K562 (cell line): ENCODE results near the gene DPEP3. TPM values are rescaled to one million over a fixed set of nuclear protein-coding genes. Genes with fewer than 3 reads are reported as not detected.
A peak's percentile ranks its signal among the peaks of the same experiment; 100 is the strongest.

Experiments used
- ATAC-seq: fragments of 200-7000 bp; cut with Tn5 transposase; 3 replicates; pipeline ENCODE4 v1.9.1; 2020; ENCODE audit warnings: moderate library complexity
- BruUV-seq: library from RNA; stranded (reverse); fragments of 400-500 nt; replicated peaks from 2 replicates; lab custom pipeline; 2021; lab: Mats Ljungman, UMichigan
- CTCF ChIA-PET: fragments of 300-600 bp; formaldehyde crosslinking; extraction: SDS; loops from one replicate; lab custom pipeline; 2021; ENCODE audit warnings: low intra/inter-chr PET ratio; lab: Yijun Ruan, JAX
- POLR2A ChIA-PET: fragments of 300-600, 350-650 bp; sonication (Branson Sonifier 250); formaldehyde crosslinking; extraction: SDS; loops from one replicate; lab custom pipeline; 2021; ENCODE audit warnings: antibody characterized with exemption, inconsistent platforms; lab: Yijun Ruan, JAX
- DNase-seq, 4 experiments: peaks; one replicate each; pipeline versions ENCODE4 v3.0.0 to v3.0.0-alpha.2; 2011 to 2018; ENCODE audit warnings: low spot score in 3 of 4, mixed read lengths in 3 of 4; ENCODE audit errors: extremely low read depth in 1 of 4
- FAIRE-seq: peaks from 2 replicates; lab custom pipeline; 2011; peaks lifted over from hg19 to GRCh38; lab: Jason Lieb, UNC
- H2AFZ ChIP-seq: 2 replicates; pipeline ENCODE4 v1.6.0; 2011; ENCODE audit warnings: low read depth, low read length, control low read depth, inconsistent platforms
- H3K27ac ChIP-seq: fragments of 200-600 bp; 3 replicates; pipeline ENCODE4 v1.8.0; 2011; ENCODE audit warnings: low read depth, mild to moderate bottlenecking, control low read depth, inconsistent platforms, low read length, moderate library complexity, mixed read lengths; ENCODE audit errors: extremely low read depth
- H3K27me3 ChIP-seq, 2 experiments: fragments of 300-600 bp in 1 of 2; 2 replicates in 1 of 2; 3 replicates in 1 of 2; pipeline versions ENCODE4 v1.6.0 to v1.8.0; 2011; ENCODE audit warnings: inconsistent platforms in 2 of 2, low read length in 2 of 2, mild to moderate bottlenecking in 1 of 2, mixed read lengths in 1 of 2, moderate library complexity in 1 of 2; ENCODE audit not compliant: control insufficient read depth in 2 of 2, insufficient read depth in 2 of 2
- H3K36me3 ChIP-seq: fragments of 300-600 bp; 3 replicates; pipeline ENCODE4 v1.8.0; 2011; ENCODE audit warnings: mild to moderate bottlenecking, low read length, inconsistent platforms; ENCODE audit not compliant: control insufficient read depth, insufficient read depth
- H3K4me1 ChIP-seq, 2 experiments: fragments of 200-600 bp in 1 of 2; replicated peaks in 1 of 2; 2 replicates in 1 of 2; 3 replicates in 1 of 2; pipeline versions ENCODE4 v1.5.1 to v1.8.0; 2011; ENCODE audit warnings: inconsistent platforms in 2 of 2, low read length in 2 of 2, mild to moderate bottlenecking in 1 of 2, mixed read lengths in 1 of 2, moderate library complexity in 1 of 2; ENCODE audit not compliant: control insufficient read depth in 2 of 2, insufficient read depth in 2 of 2
- H3K4me2 ChIP-seq: 2 replicates; pipeline ENCODE4 v1.6.1; 2011; ENCODE audit warnings: low read length, control low read depth, inconsistent platforms, mixed read lengths; ENCODE audit not compliant: insufficient read depth
- H3K4me3 ChIP-seq: fragments of 200-600 bp; sonication (generic), shearing (Covaris generic); 2 replicates; pipeline ENCODE4 v1.5.1; 2016; ENCODE audit warnings: control low read depth, inconsistent platforms
- H3K79me2 ChIP-seq: fragments of 200-600 bp; 3 replicates; pipeline ENCODE4 v1.8.0; 2011; ENCODE audit warnings: low read length, inconsistent platforms; ENCODE audit not compliant: control insufficient read depth, insufficient read depth
- H3K9ac ChIP-seq, 2 experiments: 2 replicates each; pipeline versions ENCODE4 v1.6.0 to v1.6.1; 2011; ENCODE audit warnings: low read depth in 2 of 2, low read length in 2 of 2, control low read depth in 1 of 2, inconsistent platforms in 1 of 2, mild to moderate bottlenecking in 1 of 2, mixed read lengths in 1 of 2; ENCODE audit not compliant: insufficient read depth in 1 of 2
- H3K9me1 ChIP-seq: one replicate; pipeline ENCODE4 v1.6.0; 2011; ENCODE audit warnings: inconsistent platforms, mild to moderate bottlenecking, low read length, moderate library complexity; ENCODE audit not compliant: control insufficient read depth, insufficient read depth
- H3K9me3 ChIP-seq: replicated peaks from 2 replicates; pipeline ENCODE4 v1.5.1; 2011; ENCODE audit warnings: low read depth, low read length, inconsistent platforms; ENCODE audit not compliant: control insufficient read depth, insufficient read depth
- H4K20me1 ChIP-seq: replicated peaks from 2 replicates; pipeline ENCODE4 v1.6.1; 2011; ENCODE audit warnings: low read length, inconsistent platforms, mixed read lengths; ENCODE audit not compliant: control insufficient read depth, insufficient read depth
- ARID1B ChIP-seq: fragments of 450-650 bp; IDR thresholded peaks from 2 replicates; pipeline ENCODE4 v1.6.1; 2016; ENCODE audit warnings: antibody characterized with exemption, mild to moderate bottlenecking, inconsistent platforms
- HCFC1 ChIP-seq: IDR thresholded peaks from 2 replicates; pipeline ENCODE4 v1.6.1; 2012; ENCODE audit warnings: low read depth, low read length, improper control_type of control experiment
- RB1 ChIP-seq: fragments of 450-650 bp; IDR thresholded peaks from 2 replicates; pipeline ENCODE4 v1.6.1; 2017; ENCODE audit warnings: low read depth, mild to moderate bottlenecking
- SAP30 ChIP-seq: fragments of 200-600 bp; sonication (generic); IDR thresholded peaks from 2 replicates; pipeline ENCODE4 v1.6.1; 2012; ENCODE audit warnings: borderline replicate concordance, low read depth, mild to moderate bottlenecking, moderate library complexity, low read length, control low read depth, inconsistent platforms; ENCODE audit not compliant: insufficient read depth, poor library complexity, severe bottlenecking
- ZFP30 ChIP-seq: fragments of 250-450 bp; sonication (Bioruptor Pico); IDR thresholded peaks from 2 replicates; pipeline ENCODE4 v1.8.0; 2022; ENCODE audit warnings: moderate library complexity, mild to moderate bottlenecking, inconsistent platforms, borderline replicate concordance
- ZNF175 ChIP-seq: fragments of 200-800 bp; sonication (Bioruptor generic); IDR thresholded peaks from 2 replicates; pipeline ENCODE4 v1.6.1; 2016; ENCODE audit warnings: low read depth, mild to moderate bottlenecking, missing genetic modification characterization, missing compliant biosample characterization
- ZNF197 ChIP-seq: fragments of 200-800 bp; sonication (Bioruptor generic); IDR thresholded peaks from 2 replicates; pipeline ENCODE4 v1.6.1; 2016; ENCODE audit warnings: low read depth, missing genetic modification characterization, missing compliant biosample characterization
- WGBS: fragments of 100-300 bp; shearing (Covaris generic); methylation state at CpG from one replicate; pipeline ENCODE4 v1.1.6; 2016; ENCODE audit warnings: low coverage, mixed read lengths; ENCODE audit not compliant: insufficient coverage; ENCODE audit errors: missing lambda C conversion rate; 5-methylcytosine and 5-hydroxymethylcytosine counted together
- in situ Hi-C: fragments of 300-500 bp; cut with MboI; formaldehyde crosslinking; loops from 4 replicates; pipeline ENCODE4 v1.15.0; 2018; ENCODE audit warnings: inconsistent platforms, mixed read lengths
- intact Hi-C: fragments of 100-400 bp; cut with micrococcal nuclease; formaldehyde crosslinking; loops from 2 replicates; pipeline ENCODE4 v1.14.2; 2022
- polyA plus RNA-seq, 8 experiments: library from polyadenylated mRNA; depleted of rRNA in 4 of 8; stranded (reverse) in 5 of 8; unstranded in 3 of 8; fragments of >200 nt; fragmentation: Nextera tagmentation in 2 of 8; fragmentation: Illumina TruSeq in 1 of 8; extraction: Ambion mirVana in 2 of 8; extraction: Trizol in 1 of 8; gene quantifications; 2 replicates each; pipeline versions ENCODE4 v1.2.1 to v1.2.3, GENCODE V29; 2011 to 2014; ENCODE audit warnings: inconsistent platforms in 1 of 8, missing spikeins in 1 of 8
- total RNA-seq, 7 experiments: library from RNA; depleted of rRNA in 6 of 7; stranded (reverse); fragments of >200 nt in 6 of 7; fragmentation: Illumina TruSeq in 2 of 7; extraction: Trizol in 2 of 7; gene quantifications; 2 replicates each; pipeline versions ENCODE4 v1.2.1 to v1.2.3, GENCODE V29; 2011 to 2021; ENCODE audit warnings: low replicate concordance in 1 of 7
- TF ChIP-seq, protein P1 (sequence below): sonication (generic); formaldehyde crosslinking; IDR thresholded peaks from 2 replicates; pipeline ENCODE4 v1.8.0; 2022; ENCODE audit warnings: mild to moderate bottlenecking, missing genetic modification reagents
- TF ChIP-seq, protein P2 (sequence below): IDR thresholded peaks from 2 replicates; pipeline ENCODE4 v1.6.1; 2011; ENCODE audit warnings: borderline replicate concordance, low read depth, mild to moderate bottlenecking, moderate library complexity, low read length; ENCODE audit not compliant: insufficient read depth, poor library complexity, severe bottlenecking
- TF ChIP-seq, protein P3 (sequence below): IDR thresholded peaks from 2 replicates; pipeline ENCODE4 v1.6.1; 2014; ENCODE audit warnings: antibody characterized with exemption

DPEP3 gene
- total and polyA plus RNA-seq, 9 of the 15 experiments (the other 6 are each of a cell fraction or from before 2014, with no cell fraction given) = not detected

DNA sequence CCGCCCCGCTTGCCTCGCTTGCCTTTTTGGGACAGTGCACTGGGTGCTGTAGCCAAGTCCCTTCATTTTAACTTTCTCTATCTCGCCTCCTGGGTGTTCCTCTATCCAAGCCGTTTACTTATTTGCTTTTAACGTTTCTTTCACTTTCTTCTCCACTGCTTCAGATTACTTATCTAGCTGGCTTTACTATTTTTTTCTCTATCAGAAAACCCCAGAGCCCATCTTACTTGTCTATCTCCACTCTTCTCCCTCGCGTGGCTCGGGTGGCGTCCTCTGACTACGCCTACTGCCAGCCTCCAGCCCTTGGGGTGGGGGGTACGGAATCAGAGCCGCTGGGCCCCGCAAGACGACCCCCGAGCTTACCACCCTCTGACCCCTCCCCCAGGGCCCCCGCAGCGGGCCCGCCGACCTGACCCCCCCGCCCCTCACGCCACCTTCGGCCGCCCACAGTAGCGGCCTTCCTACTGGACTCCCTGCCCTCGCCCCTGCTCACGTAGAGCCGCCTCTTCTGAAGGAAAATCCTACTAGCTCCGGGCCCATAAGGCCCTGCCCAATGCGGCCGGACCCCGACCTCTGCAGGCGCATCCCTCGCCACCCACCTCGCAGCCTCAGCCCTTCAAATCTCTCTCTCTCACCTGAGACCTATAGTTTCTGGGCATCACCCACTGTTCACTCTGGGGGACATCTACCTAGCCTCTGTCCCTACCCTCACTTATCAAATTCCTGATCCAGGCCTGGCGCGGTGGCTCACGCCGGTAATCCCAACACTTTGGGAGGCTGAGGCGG, 10.9 kb downstream of the DPEP3 start:
- ATAC-seq (peak; percentile 18), DNase-seq (peak; percentile 56 to 76 (median 70)), FAIRE-seq (peak; percentile 74)
- Histone ChIP-seq H3K36me3 (peaks cover 14% of the 10 kb centered on the region; the same call in 2 of the 3 replicates), H3K79me2 (peaks cover 28% of the 10 kb centered on the region), H3K4me1 (peaks cover 21 to 38% of the 10 kb centered on the region in 2 experiments; a peak in 4 of 5 replicates), H4K20me1 (peaks cover 13% of the 10 kb centered on the region), H3K27me3 (no peaks in the 10 kb centered on the region), H3K4me3 (peak overlapping the region; percentile 84), H3K9me1 (peaks cover 8% of the 10 kb centered on the region), H2AFZ (peak overlapping the region; percentile 97), H3K9me3 (no peaks in the 10 kb centered on the region), H3K9ac (peak overlapping the region; percentile 95 to 97), H3K4me2 (peak overlapping the region; percentile 98), H3K27ac (peak overlapping the region; percentile 94)
- in situ Hi-C loops = no loop called here
- no TSS peak for BruUV-seq
- intact Hi-C loops = no loop called here
- ChIA-PET CTCF (no interaction called here), POLR2A (interaction anchor here (0.5 to 1.0 kb wide), 3 partner anchors 12 to 264 kb away, joined by 3 to 4 read pairs (median 4); partner anchors contain the start of gene PSMB10)
- WGBS = 29% methylated on average over 34 of the region's 40 CpGs
- no peak for TF ChIP-seq SAP30
- TF ChIP-seq, protein P1, sequence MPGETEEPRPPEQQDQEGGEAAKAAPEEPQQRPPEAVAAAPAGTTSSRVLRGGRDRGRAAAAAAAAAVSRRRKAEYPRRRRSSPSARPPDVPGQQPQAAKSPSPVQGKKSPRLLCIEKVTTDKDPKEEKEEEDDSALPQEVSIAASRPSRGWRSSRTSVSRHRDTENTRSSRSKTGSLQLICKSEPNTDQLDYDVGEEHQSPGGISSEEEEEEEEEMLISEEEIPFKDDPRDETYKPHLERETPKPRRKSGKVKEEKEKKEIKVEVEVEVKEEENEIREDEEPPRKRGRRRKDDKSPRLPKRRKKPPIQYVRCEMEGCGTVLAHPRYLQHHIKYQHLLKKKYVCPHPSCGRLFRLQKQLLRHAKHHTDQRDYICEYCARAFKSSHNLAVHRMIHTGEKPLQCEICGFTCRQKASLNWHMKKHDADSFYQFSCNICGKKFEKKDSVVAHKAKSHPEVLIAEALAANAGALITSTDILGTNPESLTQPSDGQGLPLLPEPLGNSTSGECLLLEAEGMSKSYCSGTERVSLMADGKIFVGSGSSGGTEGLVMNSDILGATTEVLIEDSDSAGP (CRISPR knock-in tag) = 0 out of 2 replicates have a peak, but pooled peaks have one; percentile 36
- TF ChIP-seq, protein P2, sequence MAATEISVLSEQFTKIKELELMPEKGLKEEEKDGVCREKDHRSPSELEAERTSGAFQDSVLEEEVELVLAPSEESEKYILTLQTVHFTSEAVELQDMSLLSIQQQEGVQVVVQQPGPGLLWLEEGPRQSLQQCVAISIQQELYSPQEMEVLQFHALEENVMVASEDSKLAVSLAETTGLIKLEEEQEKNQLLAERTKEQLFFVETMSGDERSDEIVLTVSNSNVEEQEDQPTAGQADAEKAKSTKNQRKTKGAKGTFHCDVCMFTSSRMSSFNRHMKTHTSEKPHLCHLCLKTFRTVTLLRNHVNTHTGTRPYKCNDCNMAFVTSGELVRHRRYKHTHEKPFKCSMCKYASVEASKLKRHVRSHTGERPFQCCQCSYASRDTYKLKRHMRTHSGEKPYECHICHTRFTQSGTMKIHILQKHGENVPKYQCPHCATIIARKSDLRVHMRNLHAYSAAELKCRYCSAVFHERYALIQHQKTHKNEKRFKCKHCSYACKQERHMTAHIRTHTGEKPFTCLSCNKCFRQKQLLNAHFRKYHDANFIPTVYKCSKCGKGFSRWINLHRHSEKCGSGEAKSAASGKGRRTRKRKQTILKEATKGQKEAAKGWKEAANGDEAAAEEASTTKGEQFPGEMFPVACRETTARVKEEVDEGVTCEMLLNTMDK = no peak
- TF ChIP-seq ARID1B = peak; percentile 31; the same call in 1 of the 2 replicates
- TF ChIP-seq, protein P3, sequence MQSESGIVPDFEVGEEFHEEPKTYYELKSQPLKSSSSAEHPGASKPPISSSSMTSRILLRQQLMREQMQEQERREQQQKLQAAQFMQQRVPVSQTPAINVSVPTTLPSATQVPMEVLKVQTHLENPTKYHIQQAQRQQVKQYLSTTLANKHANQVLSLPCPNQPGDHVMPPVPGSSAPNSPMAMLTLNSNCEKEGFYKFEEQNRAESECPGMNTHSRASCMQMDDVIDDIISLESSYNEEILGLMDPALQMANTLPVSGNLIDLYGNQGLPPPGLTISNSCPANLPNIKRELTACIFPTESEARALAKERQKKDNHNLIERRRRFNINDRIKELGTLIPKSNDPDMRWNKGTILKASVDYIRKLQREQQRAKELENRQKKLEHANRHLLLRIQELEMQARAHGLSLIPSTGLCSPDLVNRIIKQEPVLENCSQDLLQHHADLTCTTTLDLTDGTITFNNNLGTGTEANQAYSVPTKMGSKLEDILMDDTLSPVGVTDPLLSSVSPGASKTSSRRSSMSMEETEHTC = no peak
- TF ChIP-seq RB1 = 0 out of 2 replicates have a peak, but pooled peaks have one; percentile 3
- no peak for TF ChIP-seq HCFC1
- 0 out of 2 replicates have a peak, but pooled peaks have one; percentile 40 for TF ChIP-seq ZNF197 (CRISPR knock-in tag)
- 0 out of 2 replicates have a peak, but pooled peaks have one; percentile 25 for TF ChIP-seq ZNF175 (CRISPR knock-in tag)
- no peak for TF ChIP-seq ZFP30 (CRISPR knock-in tag)
